Neural progenitor cell (in vitro differentiated cells): ENCODE results near the gene TBC1D4.

Experiments used
- CTCF ChIP-seq: fragments of 200-600 bp; sonication (generic); IDR thresholded peaks from 2 replicates; pipeline ENCODE4 v1.5.1; 2017; ENCODE audit warnings: antibody characterized with exemption, mild to moderate bottlenecking
- EZH2 ChIP-seq: fragments of 200-600 bp; sonication (generic); IDR thresholded peaks from 2 replicates; pipeline ENCODE4 v1.6.1; 2017; ENCODE audit warnings: antibody characterized with exemption, mild to moderate bottlenecking, moderate library complexity

GRCh38 chr13:75356421-75356820 is 125.5 kb downstream of the TBC1D4 start:
- TF ChIP-seq CTCF (no peak), EZH2 (no peak)
